Measurements from ENCODE around the gene SPIC. TPM values are rescaled to one million over a fixed set of nuclear protein-coding genes. Genes with fewer than 3 reads are reported as not detected.
A peak's percentile ranks its signal among the peaks of the same experiment; 100 is the strongest.

SPIC gene
- not detected in 2 replicates for total RNA-seq (2014; rRNA removed; shearing (Covaris generic))

DNA sequence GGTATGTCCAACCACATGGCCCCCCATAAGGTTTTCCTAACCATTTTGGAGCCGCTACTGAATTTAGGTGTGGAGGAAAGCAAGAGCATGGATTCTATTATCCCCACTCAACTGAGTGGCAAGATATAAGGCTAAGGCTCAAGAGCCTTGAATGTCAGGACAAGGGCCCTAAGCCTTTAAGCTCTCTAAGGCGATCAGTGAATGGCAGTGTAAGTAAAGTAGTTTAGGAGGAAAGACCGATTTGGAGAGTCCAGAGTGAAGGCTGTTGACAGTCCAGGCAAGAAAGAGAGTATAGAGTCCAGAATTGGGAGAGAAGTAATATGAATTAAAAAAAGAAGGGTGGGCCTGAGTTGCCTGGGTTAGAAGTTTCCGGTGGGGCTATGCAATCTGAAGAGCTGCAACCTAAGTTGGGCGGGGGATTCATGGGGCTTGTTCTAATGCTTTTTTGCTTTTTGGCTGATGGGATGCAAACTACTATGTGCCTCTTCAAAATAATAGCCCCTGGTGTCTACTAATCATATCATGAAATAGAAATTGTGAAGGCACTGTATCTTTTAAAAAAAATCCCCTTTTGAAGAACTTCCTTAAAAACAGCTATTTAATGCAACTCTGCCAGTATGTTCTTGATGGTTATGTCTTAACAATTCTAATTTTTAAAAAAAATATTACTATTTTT is at the start of gene SPIC:
Gene SPIC, plus strand, starts transcription at position 626 of the 676 bp plus-strand sequence. CDS start 1,569 bp downstream, outside the sequence.

Small RNA genes lying within 50 kb of the gene (small RNA-seq; reads per million reads assigned to genes)
- not detected for gene RF00019
- 0.13 reads per million for gene RNA5SP367
- 10.5 reads per million, percentile 89 among the genes with 10 or more reads in this experiment for gene RNU5E-5P

Other genes with a start within 250 kb of the SPIC start
- 17.8 and 20.2 TPM in 2 replicates for gene UTP20, start 195.2 kb upstream of the SPIC start, total RNA-seq (2014; rRNA removed; shearing (Covaris generic))
- 59.6 and 75.1 TPM in 2 replicates for gene ARL1, start 67.6 kb upstream of the SPIC start, total RNA-seq (2014; rRNA removed; shearing (Covaris generic))
- gene MYBPC1, start 119.6 kb downstream of the SPIC start, total RNA-seq (2014; rRNA removed; shearing (Covaris generic)) = not detected in 2 replicates
- gene CHPT1, start 222.3 kb downstream of the SPIC start, total RNA-seq (2014; rRNA removed; shearing (Covaris generic)) = 45.6 and 61.7 TPM in 2 replicates